Measurements from ENCODE around the gene TMEM106B.
A peak's percentile ranks its signal among the peaks of the same experiment; 100 is the strongest.
"Not testable (repeated sequence)": the region's sequence is repeated elsewhere in the genome, so short reads cannot be mapped to it uniquely, and the experiment has no call there.

The TMEM106B gene

DNA sequence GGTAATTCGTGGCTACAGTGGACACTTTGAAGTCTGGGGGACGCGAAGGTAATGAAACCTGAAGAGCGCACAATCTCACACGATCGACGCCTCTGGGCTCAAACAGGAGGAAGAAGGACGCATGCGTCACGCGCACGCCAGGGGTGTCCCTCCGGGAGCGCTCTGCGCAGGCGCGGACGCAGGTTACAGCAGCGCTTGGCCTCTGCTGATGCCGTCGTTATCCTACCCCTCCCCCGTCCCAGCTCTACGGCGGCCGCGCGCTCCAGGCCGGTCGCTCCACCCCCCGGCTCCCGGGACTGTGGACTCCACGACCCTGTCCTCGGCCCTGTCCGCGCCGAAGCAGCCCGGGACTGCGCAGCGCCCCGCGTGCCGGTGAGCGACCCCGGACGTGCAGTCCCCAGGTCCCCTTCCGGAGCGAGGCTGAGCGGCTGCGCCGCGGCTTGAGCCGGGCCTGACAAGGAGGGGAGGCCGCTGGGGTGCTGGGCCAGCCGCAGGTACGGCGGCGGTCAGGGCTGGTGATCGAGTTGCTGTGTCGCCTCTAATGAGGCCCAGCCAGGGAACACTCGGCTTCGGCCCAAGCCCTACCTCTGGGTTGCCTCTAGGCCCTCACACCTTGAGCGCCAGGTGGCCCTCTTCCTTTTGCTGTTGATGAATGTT lies at the start of gene TMEM106B:
TSS of gene TMEM106B (plus strand) at position 241 of the 657 bp plus-strand sequence. CDS start 3,517 bp downstream, outside the sequence.
- DNase-seq, result peak; percentile 97 to 99 (median 98)

- no peak for DNase-seq
These were observed 48.5 kb upstream of the TMEM106B start for GRCh38 chr7:12162415-12163113.

- DNase-seq, result not testable (repeated sequence)
These were observed 43.0 kb upstream of the TMEM106B start for GRCh38 chr7:12168065-12168464.

DNA sequence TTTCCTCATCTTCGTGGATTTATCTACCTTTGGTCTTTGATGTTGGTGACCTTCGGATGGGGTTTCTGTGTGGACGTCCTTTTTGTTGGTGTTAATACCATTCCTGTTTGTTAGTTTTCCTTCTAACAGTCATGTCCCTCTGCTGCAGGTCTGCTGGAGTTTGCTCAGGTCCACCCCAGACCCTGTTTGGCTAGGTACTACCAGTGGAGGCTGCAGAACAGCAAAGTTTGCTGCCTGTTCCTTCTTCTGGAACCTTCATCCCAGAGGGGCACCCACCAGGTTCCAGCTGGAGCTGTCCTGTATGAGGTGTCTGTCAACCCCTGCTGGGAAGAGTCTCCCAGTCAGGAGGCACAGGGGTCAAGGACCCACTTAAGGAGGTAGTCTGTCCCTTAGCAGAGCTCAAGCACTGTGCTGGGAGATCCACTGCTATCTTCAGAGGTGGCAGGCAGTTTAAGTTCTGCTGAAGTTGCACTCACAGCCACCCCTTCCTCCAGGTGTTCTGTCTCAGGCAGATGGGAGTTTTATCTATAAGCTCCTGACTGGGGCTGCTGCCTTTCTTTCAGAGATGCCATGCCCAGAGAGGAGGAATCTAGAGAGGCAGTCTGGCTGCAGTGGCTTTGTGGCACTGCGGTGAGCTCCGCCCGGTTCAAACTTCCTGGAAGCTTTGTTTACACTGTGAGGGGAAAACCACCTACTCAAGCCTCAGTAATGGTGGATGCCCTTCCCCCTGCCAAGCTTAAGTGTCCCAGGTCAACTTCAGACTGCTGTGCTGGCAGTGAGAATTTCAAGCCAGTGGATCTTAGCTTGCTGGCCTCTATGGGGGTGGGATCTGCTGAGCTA lies 40.9 kb upstream of the TMEM106B start:
- not testable (repeated sequence) for DNase-seq

GRCh38 chr7:12173671-12174070 lies 37.4 kb upstream of the TMEM106B start:
- DNase-seq, result no peak

DNA sequence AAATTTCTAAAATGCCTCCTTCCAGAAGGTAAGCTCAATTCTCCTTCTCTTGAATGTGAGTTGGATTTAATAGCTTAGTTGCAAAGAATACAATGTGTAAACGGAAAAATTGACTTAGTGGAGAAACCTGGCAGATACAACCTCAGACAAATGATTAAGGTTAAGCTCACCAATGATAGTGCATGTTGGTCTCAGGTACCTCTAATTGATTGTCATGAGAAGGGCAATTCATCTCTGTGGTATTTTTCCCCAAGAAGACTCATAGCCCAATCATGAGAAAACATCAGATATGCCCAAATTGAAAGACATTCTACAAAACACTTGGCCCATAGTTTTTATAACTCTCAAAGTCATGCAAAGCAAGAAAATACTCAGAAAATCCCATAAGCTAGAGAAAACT lies 36.2 kb upstream of the TMEM106B start:
- DNase-seq, result no peak

GRCh38 chr7:12178317-12178716 lies 32.8 kb upstream of the TMEM106B start:
- no peak for DNase-seq

GRCh38 chr7:12194426-12194825 lies 16.7 kb upstream of the TMEM106B start:
- DNase-seq, result no peak

DNA sequence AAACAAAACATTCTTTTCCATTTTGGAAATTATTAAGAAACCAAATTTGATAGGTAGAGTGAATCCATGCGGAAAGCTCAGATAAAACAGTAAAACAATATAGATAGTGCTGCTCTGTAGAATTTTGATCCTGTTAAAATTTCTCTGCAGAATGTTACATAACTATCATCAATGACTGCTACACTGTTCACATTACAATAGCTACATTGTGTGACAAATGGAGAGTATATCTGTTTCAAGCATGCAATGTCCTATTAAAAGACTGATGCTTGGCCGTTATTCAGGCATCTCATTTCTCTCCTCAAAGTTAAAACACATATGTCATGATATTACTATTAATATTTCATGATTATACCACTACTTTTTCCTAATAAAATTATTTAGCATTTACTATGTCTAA lies 14.7 kb upstream of the TMEM106B start:
- DNase-seq, result no peak

GRCh38 chr7:12199363-12199762 lies 11.7 kb upstream of the TMEM106B start:
- DNase-seq, result no peak

GRCh38 chr7:12207046-12207445 lies 4.0 kb upstream of the TMEM106B start:
- no peak for DNase-seq

- no peak for DNase-seq
These were observed 1.9 kb upstream of the TMEM106B start for GRCh38 chr7:12209221-12209620.

DNA sequence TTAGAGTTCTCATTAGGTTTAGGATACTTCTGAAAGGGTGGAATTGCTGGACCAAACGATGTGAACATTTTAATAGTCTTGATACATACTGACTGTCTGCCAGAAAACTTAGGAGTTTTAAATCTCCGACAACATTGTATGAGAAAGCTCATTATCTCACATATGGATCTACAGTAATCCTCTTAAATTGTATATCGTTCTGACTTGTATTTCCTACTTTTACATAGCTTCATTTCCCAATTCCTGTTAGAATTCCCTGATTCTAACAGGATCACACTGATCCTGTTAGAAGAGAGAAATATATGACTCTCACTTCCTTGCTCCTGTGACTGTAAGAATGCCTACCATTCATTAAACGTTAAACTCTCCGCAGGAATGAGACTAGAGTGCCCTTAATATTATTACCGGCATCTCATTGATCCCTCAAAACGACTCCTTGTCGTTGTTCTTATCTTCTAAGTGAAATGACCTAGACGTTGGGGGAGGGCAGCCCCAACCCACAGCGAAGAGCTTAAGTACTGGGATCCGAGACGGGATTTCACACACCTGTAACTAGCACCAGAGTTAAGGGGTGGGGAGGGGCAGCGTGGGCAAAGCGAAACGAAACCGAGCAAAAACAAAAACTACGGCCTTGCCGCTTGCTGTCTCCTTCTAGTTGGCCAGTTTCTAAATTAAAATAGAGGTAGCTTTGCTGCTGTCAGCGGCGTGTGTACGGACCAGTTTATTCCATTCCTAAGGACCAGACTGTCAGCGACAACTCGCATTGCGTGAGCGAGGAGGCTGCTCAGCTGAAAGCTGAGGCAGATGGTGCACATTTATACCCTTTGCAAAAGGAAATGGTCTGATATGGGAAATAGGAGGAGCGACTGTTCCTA lies 678 bp upstream of the TMEM106B start:
- peak in 1 of 3 donors; percentile 52 for DNase-seq

GRCh38 chr7:12211711-12212485 lies 804 bp downstream of the TMEM106B start:
- DNase-seq, result peak; percentile 22 to 44 (median 30)

GRCh38 chr7:12217311-12217710 lies 6.2 kb downstream of the TMEM106B start:
- no peak for DNase-seq

GRCh38 chr7:12220389-12221046 lies 9.4 kb downstream of the TMEM106B start:
- no peak for DNase-seq

DNA sequence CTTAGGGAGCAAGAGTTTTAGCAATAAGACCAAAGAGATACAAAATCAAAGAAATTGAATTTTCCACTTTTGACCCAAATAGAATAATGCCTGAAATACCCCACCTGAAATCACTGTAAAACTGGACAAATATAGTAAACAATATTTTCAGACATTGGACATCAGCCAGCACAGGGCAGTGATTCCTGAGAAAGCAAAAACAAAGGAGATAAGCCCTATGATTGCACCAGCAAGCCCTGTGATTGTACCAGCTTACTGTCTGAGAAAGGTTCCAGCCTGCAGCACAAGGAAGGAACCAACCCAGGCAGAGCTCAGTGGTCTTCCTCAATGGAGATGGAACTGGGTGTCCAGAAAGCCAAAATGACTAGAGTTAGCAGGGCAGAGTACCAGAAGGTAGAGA lies 10.3 kb downstream of the TMEM106B start:
- DNase-seq, result no peak

- DNase-seq, result no peak
These were observed 11.9 kb downstream of the TMEM106B start for GRCh38 chr7:12222889-12223579.

DNA sequence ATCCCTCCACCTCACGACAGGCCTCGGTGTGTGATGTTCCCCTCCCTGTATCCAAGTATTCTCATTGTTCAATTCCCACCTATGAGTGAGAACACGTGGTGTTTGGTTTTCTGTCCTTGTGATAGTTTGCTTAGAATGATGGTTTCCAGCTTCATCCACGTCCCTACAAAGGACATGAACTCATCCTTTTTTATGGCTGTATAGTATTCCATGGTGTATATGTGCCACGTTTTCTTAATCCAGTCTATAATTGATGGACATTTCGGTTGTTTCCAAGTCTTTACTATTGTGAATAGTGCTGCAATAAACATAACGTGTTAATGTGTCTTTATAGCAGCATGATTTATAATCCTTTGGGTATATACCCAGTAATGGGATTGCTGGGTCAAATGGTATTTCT lies 13.9 kb downstream of the TMEM106B start:
- not testable (repeated sequence) for DNase-seq

GRCh38 chr7:12226756-12227155 lies 15.7 kb downstream of the TMEM106B start:
- DNase-seq, result no peak

GRCh38 chr7:12228024-12228423 lies 16.9 kb downstream of the TMEM106B start:
- DNase-seq, result no peak

All from suppressor macrophage treated with lipopolysaccharide for 1 hour (primary cell).